T-helper 2 cell treated with Interferon-gamma antibody and Interleukin-4, amounts not matched to agents 5 μg/mL and 100 μg/mL, for 36 hours (primary cell): ENCODE measurements around the gene LIX1L.
"Not testable (repeated sequence)": the region's sequence is repeated elsewhere in the genome, so short reads cannot be mapped to it uniquely, and the experiment has no call there.

Experiments
- DNase-seq: peaks from one replicate; pipeline ENCODE4 v3.0.0; 2021; ENCODE audit warnings: low spot score
- H3K27ac Mint-ChIP-seq: one replicate; pipeline ENCODE4 v1.8.0; 2021; ENCODE audit warnings: mild to moderate bottlenecking, mixed read lengths
- H3K27me3 Mint-ChIP-seq: one replicate; pipeline ENCODE4 v1.8.0; 2021; ENCODE audit warnings: low read depth, mixed read lengths
- H3K36me3 Mint-ChIP-seq: one replicate; pipeline ENCODE4 v1.8.0; 2021; ENCODE audit warnings: low read depth, mixed read lengths
- H3K4me1 Mint-ChIP-seq: one replicate; pipeline ENCODE4 v1.8.0; 2021; ENCODE audit warnings: low read depth, mixed read lengths
- H3K4me3 Mint-ChIP-seq: one replicate; pipeline ENCODE4 v1.8.0; 2022; ENCODE audit warnings: mild to moderate bottlenecking, moderate library complexity, mixed read lengths
- H3K9me3 Mint-ChIP-seq: one replicate; pipeline ENCODE4 v1.8.0; 2021; ENCODE audit warnings: mixed read lengths

The LIX1L gene

GRCh38 chr1:145949219-145949618 lies 8.6 kb downstream of the LIX1L start:
- peaks cover 22% of the 10 kb centered on the region for H3K36me3 Mint-ChIP-seq
- no peak for DNase-seq
- no peak overlapping the region for H3K27ac Mint-ChIP-seq
- no peaks in the 10 kb centered on the region for H3K9me3 Mint-ChIP-seq
- H3K4me1 Mint-ChIP-seq = peaks cover 28% of the 10 kb centered on the region
- H3K4me3 Mint-ChIP-seq = no peak overlapping the region
- no peaks in the 10 kb centered on the region for H3K27me3 Mint-ChIP-seq

DNA sequence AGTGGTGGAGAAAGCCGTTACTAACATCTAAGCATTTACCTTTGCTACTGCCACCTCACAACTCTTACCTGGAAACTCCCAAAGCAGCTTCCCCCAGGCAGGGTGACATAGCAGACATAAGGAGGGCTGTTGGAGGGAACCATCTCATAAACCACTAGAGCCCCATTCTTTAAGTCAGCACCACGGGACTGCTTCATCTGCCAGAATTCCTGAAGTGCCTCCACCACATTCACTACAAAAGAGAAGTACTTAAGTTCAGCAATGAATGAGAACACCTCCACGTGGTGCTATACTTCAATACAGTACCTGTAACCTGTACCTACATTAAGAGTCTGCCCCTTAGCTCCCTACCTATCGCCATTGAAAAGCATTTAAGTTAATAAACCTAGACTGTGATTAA lies 10.3 kb downstream of the LIX1L start:
- H3K27ac Mint-ChIP-seq = no peak overlapping the region
- H3K4me1 Mint-ChIP-seq = peaks cover 26% of the 10 kb centered on the region
- no peak overlapping the region for H3K4me3 Mint-ChIP-seq
- H3K9me3 Mint-ChIP-seq = no peaks in the 10 kb centered on the region
- H3K36me3 Mint-ChIP-seq = peaks cover 27% of the 10 kb centered on the region
- H3K27me3 Mint-ChIP-seq = no peaks in the 10 kb centered on the region
- no peak for DNase-seq

DNA sequence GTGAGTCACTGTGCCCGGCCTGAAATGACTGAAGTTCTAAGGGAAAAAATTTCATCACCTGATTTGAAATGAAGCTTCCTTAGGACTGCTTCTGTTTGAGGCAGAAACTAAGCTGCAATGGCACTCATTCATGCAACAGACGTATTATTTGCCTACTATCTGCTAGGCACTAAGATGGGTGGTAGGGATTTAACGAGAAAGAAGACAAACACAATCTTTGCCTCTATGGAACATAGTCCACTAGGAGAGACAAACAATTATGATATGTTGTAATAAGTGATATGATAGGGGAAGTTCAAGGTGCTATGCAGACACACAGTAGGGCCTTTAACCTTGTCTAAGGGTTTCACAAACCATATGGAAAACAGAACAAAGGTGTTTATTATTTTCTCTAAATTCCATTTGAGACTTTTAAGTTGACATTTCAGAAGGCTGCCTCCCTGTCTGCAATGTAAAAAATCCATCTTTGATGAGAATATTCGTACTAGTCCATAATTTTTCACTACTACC lies 11.3 kb downstream of the LIX1L start:
- H3K9me3 Mint-ChIP-seq = no peaks in the 10 kb centered on the region
- no peak for DNase-seq
- H3K27ac Mint-ChIP-seq = no peak overlapping the region
- H3K36me3 Mint-ChIP-seq = peaks cover 26% of the 10 kb centered on the region
- peaks cover 19% of the 10 kb centered on the region for H3K4me1 Mint-ChIP-seq
- no peak overlapping the region for H3K4me3 Mint-ChIP-seq
- no peaks in the 10 kb centered on the region for H3K27me3 Mint-ChIP-seq

DNA sequence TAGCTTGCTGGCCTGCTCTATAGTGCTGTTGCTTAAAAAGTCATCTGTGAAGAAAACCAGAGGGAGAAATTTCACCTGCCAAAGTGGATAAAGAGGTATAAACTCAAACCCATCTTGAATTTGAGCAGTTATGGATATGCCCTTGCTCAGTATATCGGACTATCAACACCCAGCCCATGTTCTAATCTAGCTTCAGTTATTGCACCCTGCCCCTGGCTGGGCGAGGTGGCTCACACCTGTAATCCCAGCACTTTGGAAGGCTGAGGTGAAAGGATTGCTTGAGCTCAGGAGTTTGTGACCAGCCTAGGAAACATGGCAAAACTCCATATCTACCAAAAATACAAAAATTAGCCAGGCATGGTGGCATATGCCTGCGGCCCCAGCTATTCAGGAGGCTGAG lies 13.3 kb downstream of the LIX1L start:
- Mint-ChIP-seq H3K27ac (no peak overlapping the region), H3K4me3 (no peak overlapping the region), H3K9me3 (no peaks in the 10 kb centered on the region), H3K27me3 (no peaks in the 10 kb centered on the region), H3K36me3 (peaks cover 28% of the 10 kb centered on the region), H3K4me1 (peaks cover 7% of the 10 kb centered on the region)
- DNase-seq = no peak

- Mint-ChIP-seq H3K9me3 (no peaks in the 10 kb centered on the region), H3K27ac (no peak overlapping the region), H3K4me1 (peaks cover 5% of the 10 kb centered on the region), H3K36me3 (peaks cover 31% of the 10 kb centered on the region), H3K4me3 (no peak overlapping the region), H3K27me3 (no peaks in the 10 kb centered on the region)
- DNase-seq = no peak
These were observed 14.9 kb downstream of the LIX1L start for GRCh38 chr1:145942871-145943270.

DNA sequence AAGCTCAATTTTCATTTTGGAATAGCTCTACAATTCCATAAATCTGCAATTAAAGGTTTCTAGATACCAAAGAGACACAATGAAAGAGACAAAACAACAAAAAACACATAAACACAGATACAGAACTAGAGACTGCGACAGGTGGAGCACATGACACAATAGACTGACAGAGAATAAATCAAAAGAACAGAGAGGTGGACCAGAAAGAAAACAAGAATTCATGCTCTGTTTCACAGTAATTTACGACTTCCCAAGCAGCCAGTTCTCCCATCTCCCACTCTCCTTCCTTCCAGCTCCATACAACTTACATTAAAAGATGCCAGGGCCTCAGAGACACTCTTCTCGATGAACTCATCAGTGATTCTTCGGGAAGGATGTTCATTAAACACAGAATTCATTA lies 15.4 kb downstream of the LIX1L start:
- Mint-ChIP-seq H3K9me3 (no peaks in the 10 kb centered on the region), H3K27ac (no peak overlapping the region), H3K4me1 (peaks cover 5% of the 10 kb centered on the region), H3K36me3 (peaks cover 31% of the 10 kb centered on the region), H3K4me3 (no peak overlapping the region), H3K27me3 (no peaks in the 10 kb centered on the region)
- DNase-seq = no peak

- Mint-ChIP-seq H3K27ac (no peak overlapping the region), H3K4me1 (peaks cover 15% of the 10 kb centered on the region), H3K4me3 (no peak overlapping the region), H3K9me3 (no peaks in the 10 kb centered on the region), H3K36me3 (peaks cover 38% of the 10 kb centered on the region), H3K27me3 (no peaks in the 10 kb centered on the region)
- no peak for DNase-seq
These were observed 20.4 kb downstream of the LIX1L start for GRCh38 chr1:145937436-145937835.

- no peak for DNase-seq
- H3K4me3 Mint-ChIP-seq = no peak overlapping the region
- peaks cover 21% of the 10 kb centered on the region for H3K4me1 Mint-ChIP-seq
- no peak overlapping the region for H3K27ac Mint-ChIP-seq
- H3K9me3 Mint-ChIP-seq = no peaks in the 10 kb centered on the region
- no peaks in the 10 kb centered on the region for H3K27me3 Mint-ChIP-seq
- peaks cover 32% of the 10 kb centered on the region for H3K36me3 Mint-ChIP-seq
These were observed 21.6 kb downstream of the LIX1L start for GRCh38 chr1:145936247-145936646.

GRCh38 chr1:145935708-145936107 lies 22.1 kb downstream of the LIX1L start:
- H3K36me3 Mint-ChIP-seq = peaks cover 32% of the 10 kb centered on the region
- no peaks in the 10 kb centered on the region for H3K9me3 Mint-ChIP-seq
- H3K27ac Mint-ChIP-seq = no peak overlapping the region
- no peak overlapping the region for H3K4me3 Mint-ChIP-seq
- no peak for DNase-seq
- H3K27me3 Mint-ChIP-seq = no peaks in the 10 kb centered on the region
- peaks cover 23% of the 10 kb centered on the region for H3K4me1 Mint-ChIP-seq

- DNase-seq = peak; percentile 22
- Mint-ChIP-seq H3K27ac (peak overlapping the region; percentile 89), H3K4me3 (peak overlapping the region; percentile 76), H3K36me3 (peaks cover 28% of the 10 kb centered on the region), H3K4me1 (peaks cover 26% of the 10 kb centered on the region)
- H3K9me3 Mint-ChIP-seq, H3K27me3 Mint-ChIP-seq: not testable (repeated sequence)
These were observed 25.3 kb downstream of the LIX1L start for GRCh38 chr1:145932522-145933009.

DNA sequence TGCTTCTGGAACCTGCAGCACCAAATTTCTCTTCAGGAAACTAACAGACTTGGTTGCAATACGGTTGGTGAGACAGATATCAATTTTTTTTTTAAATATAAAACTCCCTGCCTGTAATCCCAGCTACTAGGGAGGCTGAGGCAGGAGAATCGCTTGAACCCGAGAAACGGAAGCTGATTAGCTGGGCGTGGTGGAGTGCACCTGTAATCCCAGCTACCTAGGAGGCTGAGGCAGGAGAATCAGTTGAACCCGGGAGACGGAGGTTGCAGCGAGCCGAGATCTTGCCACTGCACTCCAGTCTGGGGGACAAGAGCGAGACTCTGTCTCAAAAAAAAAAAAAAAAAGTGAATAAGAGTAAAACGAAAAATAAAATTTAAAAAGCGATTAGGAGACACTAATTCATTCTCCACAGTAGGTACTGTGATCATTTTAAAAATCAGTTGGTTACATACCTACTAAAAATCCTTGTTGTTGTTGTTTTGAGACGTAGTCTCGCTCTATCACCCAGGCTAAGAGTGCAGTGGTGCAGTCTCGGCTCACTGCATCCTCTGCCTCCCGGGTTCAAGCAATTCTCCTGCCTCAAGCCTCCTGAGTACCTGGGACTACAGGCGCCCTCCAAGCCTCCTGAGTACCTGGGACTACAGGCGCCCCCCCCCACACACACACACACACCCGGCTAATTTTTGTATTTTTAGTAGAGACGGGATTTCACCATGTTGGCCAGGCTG lies 29.7 kb downstream of the LIX1L start:
- no peak for DNase-seq
- H3K9me3 Mint-ChIP-seq = no peaks in the 10 kb centered on the region
- no peak overlapping the region for H3K27ac Mint-ChIP-seq
- peaks cover 26% of the 10 kb centered on the region for H3K4me1 Mint-ChIP-seq
- no peak overlapping the region for H3K4me3 Mint-ChIP-seq
- no peaks in the 10 kb centered on the region for H3K27me3 Mint-ChIP-seq
- peaks cover 10% of the 10 kb centered on the region for H3K36me3 Mint-ChIP-seq

GRCh38 chr1:145927063-145927886 lies 30.5 kb downstream of the LIX1L start, which contains the start of gene RBM8A:
RBM8A (minus strand) TSS chr1:145927484; CDS start chr1:145927426, 58 bp downstream.
- Mint-ChIP-seq H3K4me3 (no peak within 1 kb of the TSS), H3K36me3 (peaks cover 12% of the 10 kb centered on the region), H3K27me3 (no peaks in the 10 kb centered on the region), H3K9me3 (no peaks in the 10 kb centered on the region), H3K4me1 (peaks cover 18% of the 10 kb centered on the region), H3K27ac (no peak within 1 kb of the TSS)
- DNase-seq = peak; percentile 94

DNA sequence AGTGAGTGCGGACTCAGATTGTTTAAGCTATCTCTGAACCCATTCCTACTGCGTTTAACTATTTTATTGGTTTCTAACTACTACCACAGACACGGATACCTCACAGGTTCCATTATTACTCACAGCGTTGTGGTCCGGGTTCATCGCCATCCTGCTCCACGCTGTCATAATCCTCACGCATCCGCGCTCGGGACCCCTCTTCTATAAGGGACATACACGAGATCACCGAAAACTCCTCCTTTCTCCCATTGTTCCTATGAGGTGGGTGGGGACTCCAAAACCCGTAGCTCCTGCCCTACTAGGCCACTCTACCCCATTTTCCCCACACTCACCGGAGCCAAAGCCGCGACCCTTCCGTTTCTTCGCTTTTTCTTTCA lies 31.1 kb downstream of the LIX1L start:
- H3K9me3 Mint-ChIP-seq = no peaks in the 10 kb centered on the region
- peaks cover 12% of the 10 kb centered on the region for H3K36me3 Mint-ChIP-seq
- peaks cover 15% of the 10 kb centered on the region for H3K4me1 Mint-ChIP-seq
- no peak overlapping the region for H3K27ac Mint-ChIP-seq
- H3K4me3 Mint-ChIP-seq = no peak overlapping the region
- no peaks in the 10 kb centered on the region for H3K27me3 Mint-ChIP-seq
- DNase-seq = peak; percentile 55

DNA sequence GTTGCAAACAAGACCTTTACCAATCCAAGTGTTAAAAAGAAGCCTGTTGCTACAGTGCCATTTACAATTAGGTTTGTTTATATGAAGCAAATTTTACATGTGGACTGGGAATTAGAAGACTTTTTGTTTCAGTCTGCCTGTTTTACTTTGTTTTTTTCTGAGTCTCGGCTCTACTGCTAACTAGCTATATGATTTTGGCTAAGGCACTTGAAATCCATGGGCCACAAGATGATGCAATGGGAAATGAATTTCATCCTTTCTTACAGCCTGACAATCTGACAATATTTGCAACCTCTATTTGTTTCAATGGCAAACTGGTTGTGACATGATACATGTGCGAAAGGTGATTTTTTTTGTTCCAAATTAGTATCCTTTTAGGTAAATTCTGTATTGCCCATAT lies 35.6 kb downstream of the LIX1L start:
- no peaks in the 10 kb centered on the region for H3K9me3 Mint-ChIP-seq
- DNase-seq = no peak
- peaks cover 9% of the 10 kb centered on the region for H3K36me3 Mint-ChIP-seq
- H3K27me3 Mint-ChIP-seq = no peaks in the 10 kb centered on the region
- no peak overlapping the region for H3K4me3 Mint-ChIP-seq
- H3K27ac Mint-ChIP-seq = no peak overlapping the region
- peaks cover 34% of the 10 kb centered on the region for H3K4me1 Mint-ChIP-seq
